Activated CD8-positive, alpha-beta T cell treated with anti-CD3 and anti-CD28 coated beads for 36 hours (primary cell): ENCODE measurements around the gene UCHL3. TPM values are rescaled to one million over a fixed set of nuclear protein-coding genes. Genes with fewer than 3 reads are reported as not detected.

Experiments used
- ATAC-seq: fragments of 200-7000 bp; cut with Tn5 transposase; one replicate; pipeline ENCODE4 v1.10.0; 2021; ENCODE audit warnings: mild to moderate bottlenecking, moderate library complexity
- CTCF ChIA-PET: fragments of 350-600 bp; sonication (Branson Sonifier 250); formaldehyde crosslinking; loops from one replicate; lab custom pipeline; 2021; ENCODE audit warnings: antibody characterized with exemption; lab: Charles Lee
- POLR2A ChIA-PET: fragments of 350-600 bp; sonication (Branson Sonifier 250); formaldehyde crosslinking; loops from one replicate; lab custom pipeline; 2021; ENCODE audit warnings: antibody characterized with exemption; lab: Charles Lee
- DNase-seq: peaks from one replicate; pipeline ENCODE4 v3.0.0-alpha.2; 2020
- H3K27ac Mint-ChIP-seq: one replicate; pipeline ENCODE4 v1.8.0; 2021; ENCODE audit warnings: mild to moderate bottlenecking, mixed read lengths
- H3K27me3 Mint-ChIP-seq: one replicate; pipeline ENCODE4 v1.8.0; 2021; ENCODE audit warnings: mixed read lengths
- H3K36me3 Mint-ChIP-seq: one replicate; pipeline ENCODE4 v1.8.0; 2021; ENCODE audit warnings: low read depth, mixed read lengths
- H3K4me1 Mint-ChIP-seq: one replicate; pipeline ENCODE4 v1.8.0; 2021; ENCODE audit warnings: low read depth, mixed read lengths
- H3K4me3 Mint-ChIP-seq: one replicate; pipeline ENCODE4 v1.8.0; 2021; ENCODE audit warnings: mild to moderate bottlenecking, moderate library complexity, mixed read lengths
- H3K9me3 Mint-ChIP-seq: one replicate; pipeline ENCODE4 v1.8.0; 2021; ENCODE audit warnings: mixed read lengths
- CTCF ChIP-seq: fragments of 200-600 bp; IDR thresholded peaks from one replicate; pipeline ENCODE4 v1.8.0; 2022; ENCODE audit warnings: antibody characterized with exemption, mild to moderate bottlenecking
- intact Hi-C: fragments of 100-400 bp; cut with micrococcal nuclease; formaldehyde crosslinking; loops from one replicate; pipeline ENCODE4 v1.10.0; 2022
- total RNA-seq, 2 experiments: library from RNA; stranded (reverse); gene quantifications; one replicate each; pipeline ENCODE4 v1.2.3, GENCODE V29; 2021

Gene UCHL3
- total RNA-seq, 2 experiments from 2014 or later, result 32.9 to 36.4 TPM

GRCh38 chr13:75652726-75653125, 103.1 kb downstream of the UCHL3 start:
- CTCF ChIA-PET, result interaction anchor here (1.2 kb wide), 1 partner anchor 43 kb away, joined by 5 read pairs; no protein-coding TSS in a partner anchor
- POLR2A ChIA-PET, result no interaction called here
- DNase-seq (no peak), ATAC-seq (no peak)
- Mint-ChIP-seq H3K36me3 (no peaks in the 10 kb centered on the region), H3K9me3 (no peaks in the 10 kb centered on the region), H3K27me3 (no peaks in the 10 kb centered on the region), H3K27ac (no peak overlapping the region), H3K4me1 (no peaks in the 10 kb centered on the region), H3K4me3 (no peak overlapping the region)
- intact Hi-C loops, result no loop called here
- no peak for TF ChIP-seq CTCF

Other genes starting within 250 kb of the UCHL3 start
- 10 to 100 TPM; 50.4 to 53.3 TPM for gene TBC1D4, start 67.6 kb upstream of the UCHL3 start, total RNA-seq
- gene COMMD6, start 11.9 kb upstream of the UCHL3 start, total RNA-seq, result 100 to 1,000 TPM; 114 to 116 TPM
- gene LMO7, start 86.5 kb downstream of the UCHL3 start, total RNA-seq, result 10 to 100 TPM; 12.2 to 15.3 TPM